Kidney glomerular epithelial cell (primary cell): ENCODE data around the gene CDH12.
"Not testable (repeated sequence)": the region's sequence is repeated elsewhere in the genome, so short reads cannot be mapped to it uniquely, and the experiment has no call there.

Experiments
- DNase-seq: peaks from one replicate; lab custom pipeline; 2025; lab: John Stamatoyannopoulos, UW

Gene CDH12

DNA sequence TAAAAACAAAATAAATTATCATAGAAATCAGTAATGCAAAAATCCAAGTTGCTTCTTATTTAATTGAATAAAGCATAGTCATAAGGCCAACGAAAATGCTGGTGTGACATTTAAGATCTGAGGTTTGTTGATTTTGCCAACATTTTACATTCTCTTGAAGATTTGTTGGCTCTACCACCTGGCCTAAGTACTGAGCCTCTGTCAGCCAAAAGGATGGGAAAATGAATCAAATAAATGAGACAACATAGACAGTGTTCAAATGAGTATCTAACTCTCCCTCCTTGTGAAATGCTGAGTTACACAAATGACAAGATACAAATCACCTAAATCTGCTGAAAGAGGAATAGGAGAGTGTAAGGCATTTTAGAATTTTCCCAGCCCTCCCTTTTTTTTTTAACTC is 575.0 kb downstream of the CDH12 start:
- no peak for DNase-seq

DNA sequence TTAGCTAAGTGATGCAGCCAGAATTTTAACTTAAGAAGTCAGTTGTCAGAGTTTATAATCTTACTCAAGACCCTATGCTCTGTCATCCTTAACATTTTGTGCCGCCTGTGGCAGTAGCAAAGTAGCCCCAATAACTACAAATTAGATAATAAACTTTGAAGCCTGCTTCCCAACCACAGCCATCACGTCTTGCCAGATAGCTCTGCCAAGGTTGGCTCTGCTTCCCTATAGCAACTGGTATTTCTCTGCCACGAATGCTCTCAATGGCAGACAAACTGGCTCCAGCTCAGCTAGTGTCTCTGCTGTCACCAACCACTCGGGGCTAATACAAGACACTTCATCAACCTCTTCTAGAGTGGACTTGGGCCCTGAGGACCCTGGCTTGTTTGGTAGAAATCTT is 576.1 kb downstream of the CDH12 start:
- DNase-seq = no peak

DNA sequence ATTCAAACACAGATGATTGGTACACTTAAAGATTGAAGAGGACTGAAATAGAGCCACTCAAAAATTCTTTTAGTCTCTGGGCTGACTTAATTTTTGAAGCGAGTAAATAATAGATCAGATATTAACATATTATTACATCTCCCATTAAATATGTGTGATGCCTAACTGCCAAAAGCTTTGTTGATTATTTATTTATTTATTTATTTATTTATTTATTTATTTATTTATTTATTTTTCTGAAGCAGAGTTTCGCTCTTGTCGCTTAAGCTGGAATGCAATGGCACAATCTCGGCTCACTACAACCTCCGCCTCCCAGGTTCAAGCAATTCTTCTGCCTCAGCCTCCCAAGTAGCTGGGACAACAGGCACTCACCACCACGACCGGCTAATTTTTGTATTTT is 587.3 kb downstream of the CDH12 start:
- not testable (repeated sequence) for DNase-seq

DNA sequence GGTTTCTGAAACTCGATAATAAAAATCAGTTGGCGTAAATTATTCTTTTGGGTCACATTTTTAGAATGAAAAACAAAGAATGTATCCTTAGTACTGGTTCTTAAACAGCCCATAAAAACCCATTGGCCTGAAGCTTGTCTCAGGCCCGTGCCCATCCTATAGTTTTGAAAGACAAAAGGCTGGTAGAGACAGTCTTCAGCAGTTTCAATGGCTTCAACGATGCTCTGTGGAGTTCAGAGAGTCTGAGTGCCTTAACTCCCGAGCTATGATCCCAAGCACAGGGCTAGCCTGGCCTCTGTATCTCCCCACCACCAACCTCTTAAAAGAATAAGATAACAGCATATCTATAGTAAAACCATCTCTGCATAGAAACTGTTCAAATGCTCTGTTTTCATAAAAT is 595.0 kb downstream of the CDH12 start:
- no peak for DNase-seq

GRCh38 chr5:22250528-22250927 is 602.6 kb downstream of the CDH12 start:
- no peak for DNase-seq

- DNase-seq = no peak
Observed at GRCh38 chr5:22249209-22249729, 603.9 kb downstream of the CDH12 start.

DNA sequence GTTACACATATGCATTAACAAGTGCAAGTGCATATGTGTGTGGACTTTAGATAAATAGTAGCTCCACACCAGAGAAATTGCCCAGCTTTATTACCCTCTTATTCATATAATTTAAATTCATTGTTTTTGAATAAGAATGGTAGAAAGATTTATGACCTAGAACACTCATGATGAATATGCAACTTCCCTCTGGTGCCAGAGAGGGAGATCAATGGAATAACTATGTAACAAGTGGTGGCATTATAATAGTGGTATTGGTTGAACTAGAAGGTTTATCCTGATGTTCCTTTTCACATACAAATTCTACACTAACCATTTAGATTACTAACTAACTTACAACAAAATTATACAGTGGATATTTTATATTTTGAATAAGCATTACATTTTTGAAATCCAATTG is 607.4 kb downstream of the CDH12 start:
- no peak for DNase-seq

DNA sequence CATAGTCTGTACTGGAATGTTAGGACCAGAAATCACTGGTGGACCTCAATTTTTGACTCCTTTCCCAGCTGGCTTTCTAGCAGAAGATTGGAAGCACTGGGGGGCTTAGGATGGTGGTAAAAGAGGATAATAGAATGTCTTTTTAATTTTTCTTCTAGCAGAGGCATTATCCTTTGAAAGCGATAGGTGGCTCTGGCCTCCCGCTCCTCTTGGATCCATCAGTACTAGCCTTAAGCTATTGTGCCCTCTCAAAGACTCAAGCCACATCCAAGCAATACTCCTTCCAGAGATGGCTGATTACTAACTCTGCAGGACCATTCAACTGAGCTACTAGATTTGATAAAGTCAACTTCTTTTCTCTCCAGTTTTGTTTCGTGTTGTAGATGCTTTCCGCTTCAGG is 610.6 kb downstream of the CDH12 start:
- no peak for DNase-seq

- DNase-seq = no peak
Observed at GRCh38 chr5:22238047-22238446, 615.1 kb downstream of the CDH12 start.

DNA sequence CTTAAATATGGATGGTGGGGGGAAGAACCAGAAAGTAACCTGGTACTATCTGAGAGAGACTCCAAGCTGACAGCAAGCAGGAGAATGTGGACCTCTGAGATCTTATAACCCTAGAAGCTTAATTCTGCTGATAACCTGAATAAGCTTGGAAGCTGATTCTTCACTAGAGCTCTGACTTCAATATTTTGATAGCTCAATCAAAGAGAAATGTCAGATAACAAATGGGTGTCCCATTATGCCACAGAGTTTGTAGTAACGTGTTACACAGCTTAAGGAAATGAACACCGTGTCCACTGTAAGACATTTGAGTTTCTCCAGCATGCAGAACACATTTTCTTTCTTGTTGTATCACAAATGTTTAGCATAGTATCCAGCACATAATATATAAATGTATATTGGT is 626.7 kb downstream of the CDH12 start:
- no peak for DNase-seq

GRCh38 chr5:22223079-22223478 is 630.1 kb downstream of the CDH12 start:
- no peak for DNase-seq

DNA sequence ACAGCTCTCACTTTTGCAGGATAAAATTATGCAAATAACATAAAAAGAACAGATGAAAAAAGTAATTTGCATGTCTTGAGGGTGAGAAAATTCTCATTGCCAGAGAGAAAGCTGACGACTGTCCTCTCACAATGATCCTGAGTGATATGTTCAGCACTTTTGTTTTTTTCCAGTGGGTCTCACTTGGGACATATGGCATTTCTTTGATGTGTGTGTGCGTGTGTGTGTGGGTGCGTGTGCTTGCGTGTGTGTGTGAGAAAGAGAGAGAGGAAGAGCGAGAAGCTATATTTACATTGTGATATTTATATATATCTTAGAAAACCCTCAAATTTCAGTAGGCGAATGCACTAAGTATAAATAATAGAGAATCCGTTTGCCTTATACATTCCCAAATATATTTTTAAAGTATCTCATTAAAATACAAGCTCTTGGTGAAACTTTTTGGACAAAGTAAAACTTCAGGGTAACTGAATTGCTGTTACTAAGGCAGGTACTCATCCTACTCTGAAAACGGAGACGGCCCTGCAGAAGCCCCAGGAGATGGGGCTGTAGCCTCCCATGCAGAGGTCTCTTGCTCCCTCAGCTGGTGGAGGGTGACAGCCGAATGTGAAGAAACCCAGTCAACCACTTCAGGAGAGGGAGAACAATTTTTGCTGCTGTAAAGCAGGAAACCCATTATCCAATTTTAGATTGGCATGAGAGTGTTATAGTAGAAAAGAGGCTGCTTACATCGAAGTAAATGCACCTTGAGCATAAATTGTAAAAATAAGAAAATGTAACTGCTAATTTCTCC is 639.2 kb downstream of the CDH12 start:
- not testable (repeated sequence) for DNase-seq

- DNase-seq = not testable (repeated sequence)
Observed at GRCh38 chr5:22212254-22212991, 640.7 kb downstream of the CDH12 start.

DNA sequence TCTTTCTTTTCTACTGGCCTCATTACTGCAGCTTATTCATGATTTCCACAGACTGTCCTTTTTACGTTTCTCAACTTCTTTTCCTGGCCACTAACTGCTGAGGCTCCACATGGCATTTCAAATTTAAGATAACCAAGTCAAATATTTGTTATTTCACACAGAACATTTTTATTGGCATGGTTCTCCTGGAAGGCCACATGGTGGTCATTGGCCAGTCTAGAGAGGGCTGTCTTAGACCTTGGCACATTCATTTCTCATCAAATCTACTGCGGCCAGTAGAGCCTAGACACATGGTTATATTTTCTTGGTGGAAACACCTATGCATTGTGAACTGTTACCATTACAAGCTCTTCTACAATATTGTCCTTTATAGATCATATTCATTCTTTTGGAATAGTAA is 644.7 kb downstream of the CDH12 start:
- not testable (repeated sequence) for DNase-seq

GRCh38 chr5:22188651-22189050 is 664.5 kb downstream of the CDH12 start:
- DNase-seq = not testable (repeated sequence)

DNA sequence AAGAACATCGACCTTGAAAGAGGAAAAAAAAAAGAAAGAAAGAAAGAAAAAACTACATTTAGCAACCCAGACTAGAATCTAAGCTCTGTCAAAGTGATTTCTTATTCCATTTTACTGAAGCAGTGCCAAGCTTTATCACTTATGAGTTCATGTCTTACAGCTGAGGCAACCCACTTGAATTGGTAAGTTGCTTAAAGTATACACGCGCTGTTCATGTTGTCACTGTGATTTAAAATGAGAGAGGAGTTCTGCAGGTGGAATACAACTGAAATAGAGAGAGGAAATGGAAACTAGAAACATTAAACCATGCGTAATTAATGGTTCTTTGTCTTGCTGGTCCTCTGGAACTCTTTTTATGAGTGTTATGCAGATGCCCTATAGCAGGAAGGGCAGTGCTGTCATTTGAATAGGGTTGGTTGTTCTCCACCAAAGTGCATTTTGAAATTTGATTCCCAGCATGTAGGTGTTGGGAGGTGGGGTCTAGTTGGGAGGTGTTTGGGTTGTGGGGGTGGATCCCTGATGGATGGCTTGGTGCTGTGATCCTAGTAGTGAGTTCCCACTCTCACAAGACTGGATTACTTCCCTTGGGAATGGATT is 665.4 kb downstream of the CDH12 start:
- DNase-seq = not testable (repeated sequence)

- DNase-seq = not testable (repeated sequence)
Observed at GRCh38 chr5:22169226-22169625, 683.9 kb downstream of the CDH12 start.

- DNase-seq = not testable (repeated sequence)
Observed at GRCh38 chr5:22168704-22169103, 684.4 kb downstream of the CDH12 start.

GRCh38 chr5:22165931-22166330 is 687.2 kb downstream of the CDH12 start:
- not testable (repeated sequence) for DNase-seq

DNA sequence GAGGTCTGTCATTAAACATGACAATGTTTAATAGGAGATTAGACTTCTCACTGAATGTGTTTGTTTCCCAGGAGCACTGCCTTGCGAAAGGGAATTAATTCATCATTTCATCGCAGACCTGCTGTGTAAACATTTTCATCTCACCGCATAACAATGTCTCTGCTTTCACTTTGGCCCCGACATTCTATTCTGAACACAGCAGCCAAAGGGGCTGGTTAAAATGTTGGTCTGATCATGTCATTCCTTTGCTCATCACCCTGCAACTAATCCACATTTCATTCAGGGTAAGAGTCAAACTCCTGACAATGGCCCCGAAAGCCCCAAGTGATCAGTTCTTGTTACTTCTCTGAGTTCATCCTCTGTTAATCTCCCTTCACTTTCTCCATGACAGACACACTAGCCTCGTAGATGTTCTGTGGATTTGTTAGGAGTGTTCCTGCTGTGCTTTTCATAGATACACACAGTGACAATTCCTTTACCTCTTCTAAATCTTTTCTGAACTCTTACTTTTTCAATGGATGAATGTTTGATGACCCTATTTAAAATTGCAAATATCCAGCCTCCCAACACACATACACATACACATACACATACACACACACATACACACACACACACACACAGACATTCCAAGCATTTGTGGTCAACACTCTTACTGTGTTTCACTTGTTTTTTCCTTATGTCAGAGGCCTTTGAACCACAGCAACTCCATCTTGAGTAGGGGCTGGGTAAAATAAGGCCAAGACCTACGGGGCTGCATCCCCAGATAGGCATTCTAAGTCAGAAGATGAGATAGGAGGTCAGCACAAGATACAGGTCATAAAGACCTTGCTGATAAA is 688.0 kb downstream of the CDH12 start:
- DNase-seq = not testable (repeated sequence)

GRCh38 chr5:22156953-22157352 is 696.2 kb downstream of the CDH12 start:
- not testable (repeated sequence) for DNase-seq

DNA sequence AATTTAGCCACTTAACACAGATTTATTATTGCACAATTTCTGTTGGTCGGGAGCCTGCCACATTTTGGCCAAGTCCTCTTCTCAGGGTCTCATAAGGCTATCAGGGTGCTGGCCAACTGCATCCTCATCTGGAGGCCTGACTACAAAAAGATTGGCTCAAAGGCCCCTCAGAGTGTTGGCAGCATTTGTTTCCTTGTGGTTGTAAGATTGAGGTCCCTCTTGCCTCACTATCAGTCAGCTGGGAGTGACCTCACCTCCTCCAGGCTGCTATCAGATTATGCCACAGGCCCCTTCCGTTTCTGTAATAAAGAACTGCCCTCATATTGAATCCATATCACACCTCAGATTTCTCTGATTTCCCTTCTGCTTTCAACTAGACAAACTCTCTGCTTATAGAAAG is 698.4 kb downstream of the CDH12 start:
- DNase-seq = not testable (repeated sequence)
